Measurements from ENCODE around the gene MAML2. TPM values are rescaled to one million over a fixed set of nuclear protein-coding genes. Genes with fewer than 3 reads are reported as not detected.

Gene MAML2
- total and polyA plus RNA-seq, 2 of the 13 experiments (the other 11 are each of a cell fraction or from before 2014, with no cell fraction given) = 2.3 to 25.9 TPM

GRCh38 chr11:96341211-96342013 lies 1.6 kb downstream of the MAML2 start (continued):
- TF ChIP-seq ZBTB14 (CRISPR knock-in tag; IDR thresholded peaks at IDR 0.05) (no peak), PREB (CRISPR knock-in tag; IDR thresholded peaks at IDR 0.05) (no peak), CCAR2 (optimal IDR thresholded peaks at IDR 0.05; ENCODE audit: low read depth, low read length) (no peak), TBX3 (IDR thresholded peaks at IDR 0.05; ENCODE audit: borderline replicate concordance) (no peak), ZNF501 (CRISPR knock-in tag; IDR thresholded peaks at IDR 0.05) (no peak), LCORL (IDR thresholded peaks at IDR 0.05) (no peak), LCORL (CRISPR knock-in tag; IDR thresholded peaks at IDR 0.05) (no peak), HMGXB4 (CRISPR knock-in tag; IDR thresholded peaks at IDR 0.05; ENCODE audit: borderline replicate concordance in 1 of 2, low read depth in 1 of 2) (peak; percentile 59 to 89; a peak in 3 of 4 replicates), SMC3 (IDR thresholded peaks at IDR 0.05; ENCODE audit: low read length) (no peak), HNRNPK (IDR thresholded peaks at IDR 0.05; ENCODE audit: low read depth, low read length, poor library complexity, severe bottlenecking) (no peak), ZBTB33 (CRISPR knock-in tag; IDR thresholded peaks at IDR 0.05) (peak; percentile 72), STAT6 (CRISPR knock-in tag; IDR thresholded peaks at IDR 0.05; ENCODE audit: borderline replicate concordance) (no peak), FOXA1 (IDR thresholded peaks at IDR 0.05) (no peak), FOXA1 (CRISPR knock-in tag; IDR thresholded peaks at IDR 0.05) (no peak), ZBTB26 (CRISPR knock-in tag; IDR thresholded peaks at IDR 0.05; ENCODE audit: borderline replicate concordance) (0 out of 2 replicates have a peak, but pooled peaks have one; percentile 4), POLR2AphosphoS5 (IDR thresholded peaks at IDR 0.05; ENCODE audit: low read depth, low read length) (no peak), ZNF354B (CRISPR knock-in tag; IDR thresholded peaks at IDR 0.05) (no peak), NR2F1 (CRISPR knock-in tag; IDR thresholded peaks at IDR 0.05) (no peak)
